Panc1 (cell line): ENCODE results near the gene TMEM151B.

Source experiments
- POLR2AphosphoS5 ChIP-seq: IDR thresholded peaks from 2 replicates; pipeline ENCODE4 v1.6.1; 2012; ENCODE audit warnings: mild to moderate bottlenecking, low read depth, low read length, moderate library complexity
- SIN3A ChIP-seq: IDR thresholded peaks from 2 replicates; pipeline ENCODE4 v1.6.1; 2012; ENCODE audit warnings: low read depth, mild to moderate bottlenecking, low read length, moderate library complexity, borderline replicate concordance; ENCODE audit not compliant: insufficient read depth
- TCF7L2 ChIP-seq: IDR thresholded peaks from 2 replicates; pipeline ENCODE4 v1.6.1; 2011; ENCODE audit warnings: mild to moderate bottlenecking, low read depth, low read length, inconsistent platforms
- TF ChIP-seq, protein P1 (sequence below): fragments of 450-650 bp; IDR thresholded peaks from 2 replicates; pipeline ENCODE4 v1.5.1; 2017; ENCODE audit warnings: mild to moderate bottlenecking
- TF ChIP-seq, protein P2 (sequence below), 2 experiments: IDR thresholded peaks; 2 replicates each; pipeline ENCODE4 v1.6.1; 2011 to 2012; ENCODE audit warnings: low read depth in 2 of 2, control low read depth in 1 of 2, low read length in 1 of 2, mild to moderate bottlenecking in 1 of 2, moderate library complexity in 1 of 2; ENCODE audit not compliant: insufficient read depth in 1 of 2

DNA sequence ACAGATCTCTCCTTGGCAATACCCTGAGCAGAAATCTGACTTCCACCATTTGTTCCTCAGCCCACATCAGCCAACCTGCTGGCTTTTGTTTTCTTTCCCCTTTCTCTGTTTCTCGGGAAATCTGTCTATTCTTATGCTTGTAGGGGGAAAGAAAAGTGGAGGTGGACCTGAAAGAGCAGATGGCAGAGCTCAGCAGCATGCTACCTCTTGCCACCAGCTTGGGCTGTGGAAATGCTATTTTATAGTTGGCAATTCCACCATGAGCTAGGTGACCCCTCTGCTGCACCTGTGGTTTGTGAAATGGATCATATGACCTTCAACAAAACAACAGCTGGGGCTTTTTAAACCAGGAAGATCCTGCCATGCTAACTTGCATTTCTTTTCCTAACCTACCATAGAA is 65.4 kb downstream of the TMEM151B start:
- TF ChIP-seq, protein P1, sequence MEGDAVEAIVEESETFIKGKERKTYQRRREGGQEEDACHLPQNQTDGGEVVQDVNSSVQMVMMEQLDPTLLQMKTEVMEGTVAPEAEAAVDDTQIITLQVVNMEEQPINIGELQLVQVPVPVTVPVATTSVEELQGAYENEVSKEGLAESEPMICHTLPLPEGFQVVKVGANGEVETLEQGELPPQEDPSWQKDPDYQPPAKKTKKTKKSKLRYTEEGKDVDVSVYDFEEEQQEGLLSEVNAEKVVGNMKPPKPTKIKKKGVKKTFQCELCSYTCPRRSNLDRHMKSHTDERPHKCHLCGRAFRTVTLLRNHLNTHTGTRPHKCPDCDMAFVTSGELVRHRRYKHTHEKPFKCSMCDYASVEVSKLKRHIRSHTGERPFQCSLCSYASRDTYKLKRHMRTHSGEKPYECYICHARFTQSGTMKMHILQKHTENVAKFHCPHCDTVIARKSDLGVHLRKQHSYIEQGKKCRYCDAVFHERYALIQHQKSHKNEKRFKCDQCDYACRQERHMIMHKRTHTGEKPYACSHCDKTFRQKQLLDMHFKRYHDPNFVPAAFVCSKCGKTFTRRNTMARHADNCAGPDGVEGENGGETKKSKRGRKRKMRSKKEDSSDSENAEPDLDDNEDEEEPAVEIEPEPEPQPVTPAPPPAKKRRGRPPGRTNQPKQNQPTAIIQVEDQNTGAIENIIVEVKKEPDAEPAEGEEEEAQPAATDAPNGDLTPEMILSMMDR: no peak
- TF ChIP-seq POLR2AphosphoS5 (no peak), SIN3A (no peak), TCF7L2 (no peak)
- TF ChIP-seq, protein P2, sequence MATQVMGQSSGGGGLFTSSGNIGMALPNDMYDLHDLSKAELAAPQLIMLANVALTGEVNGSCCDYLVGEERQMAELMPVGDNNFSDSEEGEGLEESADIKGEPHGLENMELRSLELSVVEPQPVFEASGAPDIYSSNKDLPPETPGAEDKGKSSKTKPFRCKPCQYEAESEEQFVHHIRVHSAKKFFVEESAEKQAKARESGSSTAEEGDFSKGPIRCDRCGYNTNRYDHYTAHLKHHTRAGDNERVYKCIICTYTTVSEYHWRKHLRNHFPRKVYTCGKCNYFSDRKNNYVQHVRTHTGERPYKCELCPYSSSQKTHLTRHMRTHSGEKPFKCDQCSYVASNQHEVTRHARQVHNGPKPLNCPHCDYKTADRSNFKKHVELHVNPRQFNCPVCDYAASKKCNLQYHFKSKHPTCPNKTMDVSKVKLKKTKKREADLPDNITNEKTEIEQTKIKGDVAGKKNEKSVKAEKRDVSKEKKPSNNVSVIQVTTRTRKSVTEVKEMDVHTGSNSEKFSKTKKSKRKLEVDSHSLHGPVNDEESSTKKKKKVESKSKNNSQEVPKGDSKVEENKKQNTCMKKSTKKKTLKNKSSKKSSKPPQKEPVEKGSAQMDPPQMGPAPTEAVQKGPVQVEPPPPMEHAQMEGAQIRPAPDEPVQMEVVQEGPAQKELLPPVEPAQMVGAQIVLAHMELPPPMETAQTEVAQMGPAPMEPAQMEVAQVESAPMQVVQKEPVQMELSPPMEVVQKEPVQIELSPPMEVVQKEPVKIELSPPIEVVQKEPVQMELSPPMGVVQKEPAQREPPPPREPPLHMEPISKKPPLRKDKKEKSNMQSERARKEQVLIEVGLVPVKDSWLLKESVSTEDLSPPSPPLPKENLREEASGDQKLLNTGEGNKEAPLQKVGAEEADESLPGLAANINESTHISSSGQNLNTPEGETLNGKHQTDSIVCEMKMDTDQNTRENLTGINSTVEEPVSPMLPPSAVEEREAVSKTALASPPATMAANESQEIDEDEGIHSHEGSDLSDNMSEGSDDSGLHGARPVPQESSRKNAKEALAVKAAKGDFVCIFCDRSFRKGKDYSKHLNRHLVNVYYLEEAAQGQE (IDR thresholded peaks at IDR 0.05; ENCODE audit: insufficient read depth in 1 of 2, low read depth in 2 of 2, low read length in 1 of 2): no peak
